Astrocyte of the cerebellum (primary cell): ENCODE measurements around the gene STK11IP.
"Not testable (repeated sequence)": the region's sequence is repeated elsewhere in the genome, so short reads cannot be mapped to it uniquely, and the experiment has no call there.

Experiments
- DNase-seq: peaks from one replicate; pipeline ENCODE4 v3.0.0-alpha.2; 2011; ENCODE audit warnings: low read depth
- H3K4me3 ChIP-seq: 2 replicates; pipeline ENCODE4 v1.5.1; 2011; ENCODE audit warnings: mild to moderate bottlenecking, low read depth, low read length, moderate library complexity
- in situ Hi-C: cut with HindIII; loops from 2 replicates; pipeline ENCODE4 v1.10.0; 2017; ENCODE audit warnings: low sequenced_read_pairs
- TF ChIP-seq, protein P1 (sequence below): IDR thresholded peaks from 2 replicates; pipeline ENCODE4 v1.5.1; 2012; ENCODE audit warnings: low read length, low read depth, moderate library complexity, mild to moderate bottlenecking; ENCODE audit errors: missing control alignments

The STK11IP gene

DNA sequence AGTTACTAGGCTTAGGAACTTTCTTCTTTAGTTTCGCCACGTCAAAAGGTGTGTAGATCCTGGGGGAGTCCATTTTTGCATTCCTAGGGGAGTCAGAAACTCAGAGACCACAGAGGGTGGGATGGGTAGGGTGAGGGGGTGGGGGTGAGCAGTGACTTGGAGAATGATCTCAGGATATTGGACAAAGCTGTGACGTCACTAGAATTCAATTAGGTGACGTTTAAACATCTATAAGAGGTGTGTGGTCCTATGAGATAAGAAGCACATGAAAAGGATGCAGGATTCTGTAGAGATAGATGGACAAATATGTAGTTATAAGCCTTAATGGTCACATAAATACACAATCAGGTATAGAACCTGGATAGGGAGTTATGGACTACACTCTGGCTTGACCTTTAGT is 51.3 kb downstream of the STK11IP start:
- in situ Hi-C loops: loop anchor here (5.0 kb wide), 1 partner anchor 107 kb away; the partner anchor contains the start of genes CHPF and TMEM198
- TF ChIP-seq, protein P1, sequence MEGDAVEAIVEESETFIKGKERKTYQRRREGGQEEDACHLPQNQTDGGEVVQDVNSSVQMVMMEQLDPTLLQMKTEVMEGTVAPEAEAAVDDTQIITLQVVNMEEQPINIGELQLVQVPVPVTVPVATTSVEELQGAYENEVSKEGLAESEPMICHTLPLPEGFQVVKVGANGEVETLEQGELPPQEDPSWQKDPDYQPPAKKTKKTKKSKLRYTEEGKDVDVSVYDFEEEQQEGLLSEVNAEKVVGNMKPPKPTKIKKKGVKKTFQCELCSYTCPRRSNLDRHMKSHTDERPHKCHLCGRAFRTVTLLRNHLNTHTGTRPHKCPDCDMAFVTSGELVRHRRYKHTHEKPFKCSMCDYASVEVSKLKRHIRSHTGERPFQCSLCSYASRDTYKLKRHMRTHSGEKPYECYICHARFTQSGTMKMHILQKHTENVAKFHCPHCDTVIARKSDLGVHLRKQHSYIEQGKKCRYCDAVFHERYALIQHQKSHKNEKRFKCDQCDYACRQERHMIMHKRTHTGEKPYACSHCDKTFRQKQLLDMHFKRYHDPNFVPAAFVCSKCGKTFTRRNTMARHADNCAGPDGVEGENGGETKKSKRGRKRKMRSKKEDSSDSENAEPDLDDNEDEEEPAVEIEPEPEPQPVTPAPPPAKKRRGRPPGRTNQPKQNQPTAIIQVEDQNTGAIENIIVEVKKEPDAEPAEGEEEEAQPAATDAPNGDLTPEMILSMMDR: no peak
- DNase-seq: no peak
- H3K4me3 ChIP-seq: no peak overlapping the region

DNA sequence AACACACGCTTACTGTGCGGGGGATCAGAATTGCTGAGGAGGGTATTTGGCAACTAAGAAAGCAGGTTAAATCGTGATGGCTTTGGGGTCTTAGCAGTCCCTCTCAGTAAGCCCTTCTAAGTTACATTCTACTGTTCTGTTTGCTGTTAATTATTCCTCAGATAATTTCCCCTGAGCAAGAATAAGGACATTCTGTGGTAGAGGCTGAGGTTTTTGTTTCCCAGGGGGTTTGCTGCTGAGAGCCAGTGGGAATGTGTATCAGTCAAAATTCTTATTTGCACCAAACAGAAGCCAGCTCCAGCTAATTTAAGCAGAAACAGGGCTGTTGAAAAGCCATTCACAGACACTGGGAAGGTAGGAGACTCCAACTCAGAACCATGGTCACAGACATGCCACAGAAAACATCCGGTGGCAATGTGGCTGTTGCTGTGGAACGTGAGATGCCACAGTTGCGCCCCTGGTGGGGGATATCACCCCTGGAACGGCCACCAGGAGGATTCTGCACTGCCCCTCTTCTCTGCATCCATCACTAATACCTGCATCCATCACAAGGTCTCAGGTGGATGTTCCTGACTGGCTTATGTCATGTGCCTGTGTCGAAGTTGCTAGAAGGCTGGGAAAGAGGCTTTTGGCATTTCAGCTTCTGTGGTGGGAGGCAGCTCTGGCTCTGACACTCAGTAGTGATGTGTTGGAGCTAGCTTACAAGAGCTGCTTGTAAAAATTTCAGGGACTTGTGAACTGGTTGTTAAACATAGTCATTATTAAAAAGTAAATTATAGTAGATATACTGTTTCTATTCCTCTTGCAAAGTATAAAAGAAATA is 53.0 kb downstream of the STK11IP start:
- in situ Hi-C loops: no loop called here
- no peak for DNase-seq
- TF ChIP-seq, protein P1: no peak
- no peak overlapping the region for H3K4me3 ChIP-seq

DNA sequence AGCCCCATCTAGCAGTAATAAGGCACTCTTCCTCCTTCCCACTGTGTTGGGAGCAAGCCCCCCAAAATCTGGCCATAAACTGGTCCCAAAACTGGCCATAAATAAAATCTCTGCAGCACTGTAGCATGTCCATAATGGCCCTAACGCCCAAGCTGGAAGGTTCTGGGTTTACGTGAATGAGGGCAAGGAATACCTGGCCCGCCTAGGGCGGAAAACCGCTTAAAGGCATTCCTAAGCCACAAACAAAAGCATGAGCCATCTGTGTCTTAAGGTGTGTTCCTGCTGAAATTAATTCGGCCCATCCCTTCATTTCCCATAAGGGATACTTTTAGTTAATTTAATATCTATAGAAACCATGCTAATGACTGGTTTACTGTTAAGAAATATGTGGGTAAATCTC is 54.0 kb downstream of the STK11IP start:
- in situ Hi-C loops: not testable (repeated sequence)

DNA sequence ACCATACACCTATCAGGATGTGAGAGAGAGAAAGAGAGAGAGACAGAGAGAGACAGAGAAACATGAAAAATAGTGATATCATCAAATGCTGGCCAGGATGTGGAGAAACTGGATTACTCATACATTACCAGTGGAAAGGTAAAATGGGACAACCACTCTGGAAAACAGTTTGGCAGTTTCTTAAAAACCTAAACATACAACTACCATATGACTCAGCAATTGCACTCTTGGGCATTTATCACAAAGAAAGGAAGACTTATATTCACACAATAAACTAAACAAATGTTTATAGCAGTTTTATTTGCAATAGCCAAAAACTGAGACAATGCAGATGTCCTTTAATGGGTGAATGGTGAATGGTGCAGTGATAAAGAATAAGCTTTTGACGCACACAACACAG is 58.9 kb downstream of the STK11IP start:
- TF ChIP-seq, protein P1: no peak
- H3K4me3 ChIP-seq: no peak overlapping the region
- in situ Hi-C loops: no loop called here
- no peak for DNase-seq

More for the DNA sequence above, 54.0 kb downstream of the STK11IP start:
- not testable (repeated sequence) for DNase-seq, H3K4me3 ChIP-seq

DNA sequence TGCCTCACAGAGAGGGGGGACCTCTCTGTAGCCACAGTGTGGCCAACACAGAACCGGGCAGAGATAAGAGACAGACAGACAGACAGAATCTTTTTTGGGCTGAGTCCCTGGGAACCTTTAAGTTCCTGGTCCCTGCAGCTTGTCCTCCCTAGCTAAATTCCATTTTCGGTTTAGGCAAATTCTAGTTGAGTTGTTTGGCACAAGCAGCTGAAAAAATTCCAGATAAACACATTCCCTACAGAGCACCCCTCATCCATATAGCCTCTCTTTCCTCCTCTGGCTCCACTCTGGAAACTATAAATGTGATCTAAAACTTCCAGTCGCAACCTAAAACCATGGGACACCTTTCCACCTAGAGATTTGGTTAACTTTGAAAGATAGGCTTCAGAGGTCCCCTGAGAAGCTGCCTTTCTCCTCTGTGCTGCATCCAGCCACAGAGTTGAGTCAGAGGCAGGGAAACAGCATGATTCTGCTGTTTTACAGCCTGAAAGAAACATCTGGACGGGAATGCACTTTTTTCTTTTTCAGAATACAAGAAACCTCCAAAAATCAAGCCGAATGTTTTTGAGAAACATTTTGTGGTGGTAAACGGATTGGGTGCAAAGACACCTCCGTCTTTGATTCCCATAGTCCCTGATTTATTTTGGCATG is 60.7 kb downstream of the STK11IP start:
- in situ Hi-C loops: no loop called here
- H3K4me3 ChIP-seq: no peak overlapping the region
- TF ChIP-seq, protein P1: no peak
- DNase-seq: no peak

DNA sequence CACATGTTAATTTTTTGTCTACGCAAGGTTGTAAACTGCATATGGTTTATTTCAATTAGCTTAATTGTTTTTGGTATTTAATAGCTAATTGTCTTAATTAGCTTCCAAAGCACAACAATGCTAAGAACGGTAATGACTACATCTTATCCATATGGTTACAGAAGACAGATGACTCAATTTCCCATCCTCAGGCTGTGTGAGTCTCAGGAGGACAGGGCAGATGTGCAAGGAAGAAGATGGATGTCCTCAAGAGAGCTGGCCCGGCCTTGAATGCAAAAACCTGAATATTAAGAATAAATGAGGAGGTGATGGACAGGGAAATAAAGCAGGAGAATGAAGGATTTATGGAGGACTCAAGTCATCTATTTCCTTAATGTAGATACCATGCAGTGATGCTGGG is 61.2 kb downstream of the STK11IP start:
- TF ChIP-seq, protein P1: no peak
- in situ Hi-C loops: no loop called here
- no peak for DNase-seq
- H3K4me3 ChIP-seq: no peak overlapping the region
